Measurements from ENCODE around the gene BRD8.

DNA sequence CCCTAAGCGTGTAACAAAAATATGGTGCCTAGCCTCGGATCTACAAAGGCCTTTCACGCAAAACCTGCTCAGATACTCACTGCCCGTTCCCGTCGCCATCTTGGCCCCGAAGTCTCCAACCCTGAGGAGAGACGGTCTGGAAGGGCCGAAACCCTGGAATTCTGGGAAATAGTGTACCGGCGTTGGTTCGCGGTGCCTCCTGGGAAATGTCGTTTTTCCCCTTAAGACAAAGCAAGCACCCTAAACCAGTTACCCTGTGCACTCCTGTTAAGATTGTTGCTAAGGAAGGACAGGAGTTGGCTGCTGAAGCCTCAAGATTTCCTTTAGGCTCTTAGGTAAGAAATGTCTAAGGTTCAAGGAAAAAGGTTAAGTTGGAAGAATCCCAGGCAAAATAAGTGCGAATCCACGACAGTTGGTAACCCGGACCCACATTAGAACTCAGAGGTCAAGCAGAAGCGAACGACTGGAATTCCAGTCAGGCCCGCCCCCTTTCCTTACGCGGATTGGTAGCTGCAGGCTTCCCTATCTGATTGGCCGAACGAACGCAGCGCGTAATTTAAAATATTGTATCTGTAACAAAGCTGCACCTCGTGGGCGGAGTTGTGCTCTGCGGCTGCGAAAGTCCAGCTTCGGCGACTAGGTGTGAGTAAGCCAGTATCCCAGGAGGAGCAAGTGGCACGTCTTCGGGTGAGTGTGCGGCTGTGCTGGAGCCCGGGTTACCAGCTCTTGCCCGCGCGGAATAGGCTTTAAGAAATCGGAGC, at the start of gene BRD8, which contains the start of gene KIF20A:
- TF ChIP-seq, protein P1, sequence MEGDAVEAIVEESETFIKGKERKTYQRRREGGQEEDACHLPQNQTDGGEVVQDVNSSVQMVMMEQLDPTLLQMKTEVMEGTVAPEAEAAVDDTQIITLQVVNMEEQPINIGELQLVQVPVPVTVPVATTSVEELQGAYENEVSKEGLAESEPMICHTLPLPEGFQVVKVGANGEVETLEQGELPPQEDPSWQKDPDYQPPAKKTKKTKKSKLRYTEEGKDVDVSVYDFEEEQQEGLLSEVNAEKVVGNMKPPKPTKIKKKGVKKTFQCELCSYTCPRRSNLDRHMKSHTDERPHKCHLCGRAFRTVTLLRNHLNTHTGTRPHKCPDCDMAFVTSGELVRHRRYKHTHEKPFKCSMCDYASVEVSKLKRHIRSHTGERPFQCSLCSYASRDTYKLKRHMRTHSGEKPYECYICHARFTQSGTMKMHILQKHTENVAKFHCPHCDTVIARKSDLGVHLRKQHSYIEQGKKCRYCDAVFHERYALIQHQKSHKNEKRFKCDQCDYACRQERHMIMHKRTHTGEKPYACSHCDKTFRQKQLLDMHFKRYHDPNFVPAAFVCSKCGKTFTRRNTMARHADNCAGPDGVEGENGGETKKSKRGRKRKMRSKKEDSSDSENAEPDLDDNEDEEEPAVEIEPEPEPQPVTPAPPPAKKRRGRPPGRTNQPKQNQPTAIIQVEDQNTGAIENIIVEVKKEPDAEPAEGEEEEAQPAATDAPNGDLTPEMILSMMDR (IDR thresholded peaks at IDR 0.05; ENCODE audit: poor library complexity) = no peak
- no peak for TF ChIP-seq EZH2 (IDR thresholded peaks at IDR 0.05; ENCODE audit: borderline replicate concordance)
- TF ChIP-seq EZH2phosphoT487 (IDR thresholded peaks at IDR 0.05; ENCODE audit: low read depth, severe bottlenecking, unreplicated experiment) = no peak
